MM.1S (cell line): ENCODE results near the gene LINGO1.

Experiments
- EZH2 ChIP-seq: fragments of 300-600 bp; sonication (generic); optimal IDR thresholded peaks from 2 replicates; pipeline ENCODE3; 2017; ENCODE audit warnings: low read depth, mild to moderate bottlenecking, antibody characterized with exemption, low read length, mixed read lengths
- TF ChIP-seq, protein P1 (sequence below): fragments of 300-600 bp; sonication (generic); IDR thresholded peaks from 2 replicates; pipeline ENCODE4 v1.5.1; 2016; ENCODE audit warnings: antibody characterized with exemption, low read length, mixed read lengths

GRCh38 chr15:77612958-77613601 lies 19.6 kb downstream of the LINGO1 start:
- no peak for TF ChIP-seq EZH2
- TF ChIP-seq, protein P1, sequence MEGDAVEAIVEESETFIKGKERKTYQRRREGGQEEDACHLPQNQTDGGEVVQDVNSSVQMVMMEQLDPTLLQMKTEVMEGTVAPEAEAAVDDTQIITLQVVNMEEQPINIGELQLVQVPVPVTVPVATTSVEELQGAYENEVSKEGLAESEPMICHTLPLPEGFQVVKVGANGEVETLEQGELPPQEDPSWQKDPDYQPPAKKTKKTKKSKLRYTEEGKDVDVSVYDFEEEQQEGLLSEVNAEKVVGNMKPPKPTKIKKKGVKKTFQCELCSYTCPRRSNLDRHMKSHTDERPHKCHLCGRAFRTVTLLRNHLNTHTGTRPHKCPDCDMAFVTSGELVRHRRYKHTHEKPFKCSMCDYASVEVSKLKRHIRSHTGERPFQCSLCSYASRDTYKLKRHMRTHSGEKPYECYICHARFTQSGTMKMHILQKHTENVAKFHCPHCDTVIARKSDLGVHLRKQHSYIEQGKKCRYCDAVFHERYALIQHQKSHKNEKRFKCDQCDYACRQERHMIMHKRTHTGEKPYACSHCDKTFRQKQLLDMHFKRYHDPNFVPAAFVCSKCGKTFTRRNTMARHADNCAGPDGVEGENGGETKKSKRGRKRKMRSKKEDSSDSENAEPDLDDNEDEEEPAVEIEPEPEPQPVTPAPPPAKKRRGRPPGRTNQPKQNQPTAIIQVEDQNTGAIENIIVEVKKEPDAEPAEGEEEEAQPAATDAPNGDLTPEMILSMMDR = no peak
